Measurements from ENCODE around the gene DIP2A.

DIP2A gene

DNA sequence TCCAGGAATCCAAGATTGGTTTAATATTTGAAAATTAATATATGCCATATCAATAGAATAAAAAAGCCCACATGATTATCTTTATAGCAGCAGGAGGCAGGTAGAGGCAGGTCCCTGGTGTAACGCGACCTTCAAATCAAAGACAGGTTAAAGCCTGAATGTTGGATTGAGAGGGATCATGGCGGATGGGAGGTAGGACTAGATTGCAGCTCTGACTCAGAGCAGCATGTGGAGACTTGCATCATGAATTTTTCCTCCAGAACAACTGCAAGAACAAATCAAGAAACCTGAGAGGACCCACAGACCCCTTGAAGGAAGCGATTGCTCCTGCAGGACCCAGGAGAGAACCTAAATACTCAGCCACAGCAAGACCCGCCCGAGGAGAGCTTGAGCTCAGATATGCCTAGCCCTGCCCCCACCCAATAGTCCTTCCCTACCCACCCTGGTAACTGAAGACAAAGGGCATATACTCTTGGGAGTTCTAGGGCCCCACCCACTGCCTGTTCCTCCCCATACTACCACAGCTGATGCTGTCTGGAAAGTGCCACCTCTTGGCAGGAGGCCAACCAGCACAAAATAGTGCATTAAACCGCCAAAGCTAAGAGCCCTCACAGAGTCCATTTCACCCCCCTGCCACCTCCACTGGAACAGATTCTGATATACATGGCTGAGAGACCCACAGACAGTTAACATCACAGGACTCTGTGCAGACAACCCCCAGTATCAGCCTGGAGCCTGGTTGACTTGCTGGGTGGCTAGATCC is 126.7 kb downstream of the DIP2A start:
- H3K27ac ChIP-seq, result no peak overlapping the region

DNA sequence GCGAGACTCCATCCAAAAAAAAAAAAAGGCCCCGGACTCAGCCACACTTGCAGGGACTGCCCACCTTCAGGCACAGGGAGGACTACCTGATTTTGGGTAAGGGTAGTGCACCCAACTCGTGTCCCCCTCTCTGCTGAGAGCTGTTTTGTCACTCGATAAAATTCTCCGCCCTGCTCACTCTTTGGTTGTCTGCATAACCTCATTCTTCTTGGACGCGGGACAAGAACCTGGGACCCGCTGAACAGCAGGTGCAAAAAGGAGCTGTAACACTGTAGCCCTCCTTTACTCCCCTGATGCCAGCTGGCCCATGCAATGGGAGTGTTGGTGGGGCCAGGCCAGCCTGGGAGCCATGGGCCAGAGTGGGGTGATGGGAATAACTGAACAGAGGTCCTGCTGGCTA is 135.6 kb downstream of the DIP2A start:
- TF ChIP-seq, protein P1, sequence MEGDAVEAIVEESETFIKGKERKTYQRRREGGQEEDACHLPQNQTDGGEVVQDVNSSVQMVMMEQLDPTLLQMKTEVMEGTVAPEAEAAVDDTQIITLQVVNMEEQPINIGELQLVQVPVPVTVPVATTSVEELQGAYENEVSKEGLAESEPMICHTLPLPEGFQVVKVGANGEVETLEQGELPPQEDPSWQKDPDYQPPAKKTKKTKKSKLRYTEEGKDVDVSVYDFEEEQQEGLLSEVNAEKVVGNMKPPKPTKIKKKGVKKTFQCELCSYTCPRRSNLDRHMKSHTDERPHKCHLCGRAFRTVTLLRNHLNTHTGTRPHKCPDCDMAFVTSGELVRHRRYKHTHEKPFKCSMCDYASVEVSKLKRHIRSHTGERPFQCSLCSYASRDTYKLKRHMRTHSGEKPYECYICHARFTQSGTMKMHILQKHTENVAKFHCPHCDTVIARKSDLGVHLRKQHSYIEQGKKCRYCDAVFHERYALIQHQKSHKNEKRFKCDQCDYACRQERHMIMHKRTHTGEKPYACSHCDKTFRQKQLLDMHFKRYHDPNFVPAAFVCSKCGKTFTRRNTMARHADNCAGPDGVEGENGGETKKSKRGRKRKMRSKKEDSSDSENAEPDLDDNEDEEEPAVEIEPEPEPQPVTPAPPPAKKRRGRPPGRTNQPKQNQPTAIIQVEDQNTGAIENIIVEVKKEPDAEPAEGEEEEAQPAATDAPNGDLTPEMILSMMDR (conservative IDR thresholded peaks at IDR 0.05), result no peak
- TF ChIP-seq ZFX (IDR thresholded peaks at IDR 0.05), result no peak
- H3K27ac ChIP-seq, result no peak overlapping the region

More for the DNA sequence above, 126.7 kb downstream of the DIP2A start:
- TF ChIP-seq, protein P1 (conservative IDR thresholded peaks at IDR 0.05), result no peak
- no peak for TF ChIP-seq ZFX (IDR thresholded peaks at IDR 0.05)

DNA sequence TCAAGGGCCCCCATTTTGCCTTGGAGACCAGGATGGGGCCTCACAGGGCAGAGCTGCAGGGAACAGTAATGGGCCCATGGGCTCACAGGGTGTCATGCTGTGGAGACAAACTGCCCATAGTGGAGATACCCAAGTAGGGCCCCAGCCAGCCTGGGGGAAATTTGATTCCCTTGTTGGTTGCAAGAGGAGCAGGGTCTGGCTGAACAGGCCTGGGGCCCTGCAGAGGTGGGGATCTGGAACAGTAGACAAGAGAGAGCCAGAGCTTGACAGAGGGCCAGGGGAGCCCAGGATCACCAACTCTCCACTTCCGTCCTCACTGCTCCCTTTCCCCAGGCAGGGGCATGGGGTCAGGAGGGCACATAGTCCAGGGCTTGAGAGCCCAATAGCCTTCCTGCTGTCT is 137.5 kb downstream of the DIP2A start:
- TF ChIP-seq, protein P1 (conservative IDR thresholded peaks at IDR 0.05), result no peak
- TF ChIP-seq ZFX (IDR thresholded peaks at IDR 0.05), result no peak
- H3K27ac ChIP-seq, result no peak overlapping the region

DNA sequence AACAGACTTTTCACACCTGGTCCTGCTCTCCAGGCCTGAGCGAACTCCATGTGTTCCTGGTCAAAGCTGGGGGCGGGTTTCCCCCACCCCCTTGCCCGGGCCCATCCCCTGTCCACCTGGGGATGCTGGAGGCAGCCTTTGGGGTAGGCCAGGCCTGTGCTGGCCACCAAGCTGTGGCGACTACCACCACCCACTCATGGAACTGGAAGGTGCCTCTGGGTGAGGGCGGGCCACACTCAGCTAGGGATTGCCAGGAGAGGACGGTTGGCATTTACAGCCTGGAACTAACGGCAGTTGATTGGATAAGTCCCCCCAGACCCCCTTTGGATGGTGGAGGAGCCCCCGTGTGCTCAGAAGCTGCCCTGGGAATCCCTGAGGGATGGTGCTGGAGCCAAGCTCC is 138.3 kb downstream of the DIP2A start:
- TF ChIP-seq ZFX (IDR thresholded peaks at IDR 0.05), result no peak
- TF ChIP-seq, protein P1 (conservative IDR thresholded peaks at IDR 0.05), result no peak
- H3K27ac ChIP-seq, result no peak overlapping the region

DNA sequence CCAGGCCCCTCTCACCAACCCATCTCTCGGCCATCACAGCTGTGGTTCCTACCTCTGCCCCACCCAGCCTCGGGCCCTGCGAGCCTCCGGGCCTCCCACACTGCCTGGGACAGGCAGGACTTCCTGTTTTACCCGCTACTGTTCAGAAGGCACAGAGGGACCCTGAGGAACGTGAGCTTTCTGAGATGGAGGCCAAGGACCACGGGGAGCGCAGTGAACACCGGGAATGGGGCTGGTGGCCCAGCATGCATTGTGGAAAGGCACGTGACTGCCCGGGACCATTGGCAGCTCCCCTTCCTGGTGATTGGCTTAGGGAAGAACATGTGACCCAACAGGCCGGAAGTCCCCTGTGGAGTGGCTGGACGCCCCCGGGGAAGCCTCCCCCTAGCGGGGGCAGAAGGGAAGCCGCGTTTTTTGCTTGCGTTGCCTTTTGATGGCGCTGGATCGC is 139.2 kb downstream of the DIP2A start:
- TF ChIP-seq ZFX (IDR thresholded peaks at IDR 0.05), result no peak
- TF ChIP-seq, protein P1 (conservative IDR thresholded peaks at IDR 0.05), result no peak
- no peak overlapping the region for H3K27ac ChIP-seq

DNA sequence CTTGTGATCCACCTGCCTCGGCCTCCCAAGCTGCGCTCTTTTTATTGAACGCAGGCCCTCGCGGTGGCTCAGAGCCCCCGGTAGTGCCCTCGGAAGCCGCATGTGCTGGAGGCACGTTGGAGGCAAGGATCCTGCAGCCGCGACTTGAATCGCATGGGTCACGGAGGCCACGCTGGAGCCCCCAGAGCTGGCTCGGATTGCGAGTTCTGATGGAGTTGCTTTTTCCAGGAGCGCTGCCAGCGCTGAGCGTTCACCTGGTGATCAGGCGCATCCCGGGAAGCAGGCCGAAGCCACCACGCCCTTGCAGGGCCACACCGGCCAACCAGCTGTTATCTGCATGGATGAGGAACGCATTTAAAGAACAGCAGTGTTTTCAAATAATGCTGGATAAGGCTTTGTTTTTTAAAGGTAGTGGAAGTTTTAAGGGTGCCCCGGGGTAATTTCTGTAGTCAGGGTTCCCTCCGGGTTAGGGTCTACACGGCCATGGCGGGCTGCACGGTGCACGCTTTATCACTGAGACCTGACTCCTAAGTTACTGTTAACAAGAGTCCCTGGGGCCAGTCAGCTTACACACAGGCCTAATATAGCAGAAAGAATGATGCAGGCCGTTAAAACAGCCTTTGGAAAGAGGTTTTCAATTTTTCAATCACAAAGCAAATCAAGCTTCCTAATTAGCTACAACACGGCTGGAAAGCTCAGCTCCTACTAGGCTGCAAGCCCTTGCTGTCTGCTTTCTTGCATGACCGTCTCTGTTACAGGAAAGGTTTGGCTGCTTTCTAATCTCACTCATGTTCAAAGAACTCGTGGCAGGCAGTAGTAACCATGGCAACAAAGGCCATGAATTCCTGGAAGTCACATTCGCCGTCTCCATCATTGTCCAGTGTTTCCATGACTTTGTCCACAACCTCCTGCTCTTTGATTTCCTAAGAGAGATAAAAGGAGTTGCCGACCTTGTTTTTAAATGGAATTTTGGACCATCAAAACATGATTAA is 140.2 kb downstream of the DIP2A start:
- no peak overlapping the region for H3K27ac ChIP-seq
- no peak for TF ChIP-seq ZFX (IDR thresholded peaks at IDR 0.05)
- TF ChIP-seq, protein P1 (conservative IDR thresholded peaks at IDR 0.05), result no peak

DNA sequence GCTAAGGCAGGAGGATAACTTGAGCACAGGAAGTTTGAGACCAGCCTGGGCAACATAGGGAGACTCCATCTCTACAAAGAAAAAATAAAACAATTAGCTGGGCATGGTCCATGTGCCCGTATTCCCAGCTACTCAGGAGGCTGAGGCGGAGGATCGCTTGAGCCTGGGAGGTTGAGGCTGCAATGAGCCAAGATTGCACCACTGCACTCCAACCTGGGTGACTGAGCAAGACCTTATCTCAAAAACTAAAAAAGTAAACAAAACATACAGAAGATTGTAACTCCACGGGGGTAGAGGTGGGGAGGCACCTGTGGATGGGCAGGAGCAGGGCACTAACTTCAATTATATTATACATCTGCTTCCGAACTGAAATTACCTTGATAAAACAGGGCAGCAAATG is 141.6 kb downstream of the DIP2A start:
- TF ChIP-seq, protein P1 (conservative IDR thresholded peaks at IDR 0.05), result no peak
- TF ChIP-seq ZFX (IDR thresholded peaks at IDR 0.05), result no peak
- no peak overlapping the region for H3K27ac ChIP-seq

Data from C4-2B (cell line).